ENCODE data around the gene CAPG. TPM values are rescaled to one million over a fixed set of nuclear protein-coding genes. Genes with fewer than 3 reads are reported as not detected.

The CAPG gene
- polyA plus RNA-seq, 4 donors: 35.8 to 130 (median 62.4) TPM

DNA sequence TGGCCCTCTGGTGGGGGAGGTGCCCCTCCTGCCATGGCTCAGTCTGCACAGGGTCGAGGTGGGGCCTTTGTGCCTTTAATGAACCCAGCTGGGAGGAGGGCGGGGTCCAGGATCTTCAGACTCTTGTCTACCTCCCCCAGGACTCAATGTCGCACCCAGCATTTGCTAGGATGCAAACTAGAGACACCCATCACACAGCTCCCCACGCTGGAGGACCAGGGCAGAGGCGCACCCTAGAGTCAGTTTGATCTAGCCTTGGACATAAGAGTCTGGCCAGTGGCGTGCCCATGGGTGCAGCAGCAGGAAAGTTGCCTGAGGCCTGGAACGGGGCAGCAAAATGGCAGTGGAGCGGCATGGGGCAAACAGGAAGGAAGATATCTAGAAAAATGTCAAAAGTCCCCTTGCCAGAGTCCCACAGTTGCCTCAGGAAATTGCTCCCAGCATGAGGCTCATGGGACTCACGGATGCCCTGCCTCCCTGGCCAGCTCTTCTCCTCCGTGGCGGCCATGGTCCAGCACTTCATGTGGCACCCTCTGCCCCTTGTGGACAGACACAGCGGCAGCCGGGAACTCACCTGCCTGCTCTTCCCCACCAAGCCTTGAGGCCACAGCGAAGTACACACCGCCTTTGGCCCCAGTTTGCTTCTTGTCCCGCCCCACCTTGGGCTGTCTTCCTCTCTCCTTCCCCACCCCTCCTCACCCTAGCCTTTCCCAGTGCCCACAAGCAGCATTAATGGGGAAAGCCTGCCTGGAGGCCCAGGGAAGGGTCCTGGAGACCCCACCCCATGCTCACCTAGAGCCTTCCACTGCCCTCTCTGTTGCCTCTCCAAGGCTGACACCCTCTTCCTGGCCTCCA is 26.0 kb upstream of the CAPG start:
- no peak overlapping the region for H3K4me3 ChIP-seq (ENCODE audit: low read depth in 1 of 3, low read length in 3 of 3)
- peaks cover 2 to 46% (median 12%) of the 10 kb centered on the region in 3 donors for H3K4me1 ChIP-seq (ENCODE audit: control insufficient read depth in 3 of 3, insufficient read depth in 2 of 3, low read depth in 1 of 3, low read length in 2 of 3)
- FAIRE-seq (no peak), DNase-seq (peak in 1 of 2 donors; percentile 28)
- peak overlapping the region in 2 of 3 donors; percentile 9 to 97 for H3K27ac ChIP-seq (ENCODE audit: low read depth in 1 of 3, low read length in 2 of 3)
- no peaks in the 10 kb centered on the region for H3K9me3 ChIP-seq (ENCODE audit: control insufficient read depth in 2 of 2, insufficient read depth in 1 of 2, low read depth in 1 of 2, low read length in 1 of 2)
- 89 to 93% (median 91%) methylated on average over 16 of the region's 16 CpGs for WGBS, 3 donors
- no peaks in the 10 kb centered on the region for H3K27me3 ChIP-seq (ENCODE audit: control insufficient read depth in 3 of 3, insufficient read depth in 3 of 3, low read length in 3 of 3)
- no peaks in the 10 kb centered on the region for H3K36me3 ChIP-seq (ENCODE audit: control insufficient read depth in 3 of 3, insufficient read depth in 2 of 3, low read depth in 1 of 3, low read length in 3 of 3)

DNA sequence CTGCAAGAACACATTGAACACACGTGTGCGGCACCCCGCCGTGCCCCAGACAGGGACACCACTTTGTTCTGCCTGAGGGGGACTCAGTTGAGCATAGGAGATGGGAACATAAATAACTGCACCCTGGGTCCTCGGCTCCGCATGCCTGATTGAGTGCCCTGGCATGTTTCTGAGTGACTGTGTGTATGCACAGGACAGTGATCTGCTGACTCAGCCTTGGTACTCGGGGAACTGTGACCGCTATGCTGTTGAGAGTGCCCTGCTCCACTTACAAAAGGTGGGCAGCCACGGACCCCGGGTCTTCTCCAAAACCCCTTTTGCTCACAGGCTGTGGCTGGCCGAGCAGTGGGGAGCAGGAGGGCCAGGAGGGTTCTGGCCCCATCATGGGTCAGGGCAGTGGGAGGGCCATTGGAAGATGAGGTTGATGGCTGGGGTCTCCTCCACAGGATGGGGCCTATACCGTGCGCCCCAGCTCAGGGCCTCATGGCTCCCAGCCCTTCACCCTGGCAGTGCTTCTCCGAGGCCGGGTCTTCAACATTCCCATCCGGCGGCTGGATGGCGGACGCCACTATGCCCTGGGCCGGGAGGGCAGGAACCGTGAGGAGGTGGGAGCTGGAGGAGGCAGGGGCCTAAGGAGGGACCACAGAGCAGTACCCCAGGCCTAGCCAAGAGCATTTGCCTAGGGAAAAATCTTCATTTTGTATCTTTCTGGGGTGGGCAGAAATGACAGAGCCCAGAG is 25.2 kb upstream of the CAPG start:
- H3K4me1 ChIP-seq (ENCODE audit: control insufficient read depth in 3 of 3, insufficient read depth in 2 of 3, low read depth in 1 of 3, low read length in 2 of 3): peaks cover 2 to 46% (median 12%) of the 10 kb centered on the region in 3 donors
- H3K27me3 ChIP-seq (ENCODE audit: control insufficient read depth in 3 of 3, insufficient read depth in 3 of 3, low read length in 3 of 3): no peaks in the 10 kb centered on the region
- 91 to 94% (median 91%) methylated on average over 21 of the region's 21 CpGs for WGBS, 3 donors
- no peaks in the 10 kb centered on the region for H3K9me3 ChIP-seq (ENCODE audit: control insufficient read depth in 2 of 2, insufficient read depth in 1 of 2, low read depth in 1 of 2, low read length in 1 of 2)
- H3K36me3 ChIP-seq (ENCODE audit: control insufficient read depth in 3 of 3, insufficient read depth in 2 of 3, low read depth in 1 of 3, low read length in 3 of 3): no peaks in the 10 kb centered on the region
- no peak for DNase-seq
- H3K4me3 ChIP-seq (ENCODE audit: low read depth in 1 of 3, low read length in 3 of 3): no peak overlapping the region
- H3K27ac ChIP-seq (ENCODE audit: low read depth in 1 of 3, low read length in 2 of 3): peak overlapping the region in 1 of 3 donors; percentile 14
- FAIRE-seq: no peak

DNA sequence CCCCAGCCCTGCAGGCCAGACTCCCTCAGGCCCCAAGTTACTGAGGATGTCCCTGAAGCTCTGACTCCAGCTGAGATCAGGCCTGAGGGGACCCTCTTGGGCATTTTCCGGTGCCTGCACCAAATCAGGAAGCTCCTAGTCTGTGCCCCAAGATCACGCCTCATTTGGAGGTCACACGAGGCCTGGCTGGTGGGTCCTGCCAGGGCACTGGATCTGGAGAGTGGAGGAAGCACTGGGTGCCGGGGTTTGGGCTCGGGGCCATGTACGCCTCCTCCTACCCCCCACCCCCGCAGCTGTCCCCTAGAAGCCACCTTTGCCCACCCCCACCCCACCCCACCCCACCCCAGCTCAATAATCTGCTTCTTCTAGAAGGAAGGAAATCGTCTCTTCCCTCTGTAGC is 24.5 kb upstream of the CAPG start:
- FAIRE-seq: no peak
- Histone ChIP-seq H3K4me1 (ENCODE audit: control insufficient read depth in 3 of 3, insufficient read depth in 2 of 3, low read depth in 1 of 3, low read length in 2 of 3) (peaks cover 2 to 46% (median 12%) of the 10 kb centered on the region in 3 donors), H3K27ac (ENCODE audit: low read depth in 1 of 3, low read length in 2 of 3) (peak overlapping the region in 1 of 3 donors; percentile 26), H3K4me3 (ENCODE audit: low read depth in 1 of 3, low read length in 3 of 3) (no peak overlapping the region), H3K9me3 (ENCODE audit: control insufficient read depth in 2 of 2, insufficient read depth in 1 of 2, low read depth in 1 of 2, low read length in 1 of 2) (no peaks in the 10 kb centered on the region), H3K27me3 (ENCODE audit: control insufficient read depth in 3 of 3, insufficient read depth in 3 of 3, low read length in 3 of 3) (no peaks in the 10 kb centered on the region), H3K36me3 (ENCODE audit: control insufficient read depth in 3 of 3, insufficient read depth in 2 of 3, low read depth in 1 of 3, low read length in 3 of 3) (no peaks in the 10 kb centered on the region)
- DNase-seq: no peak
- 46 to 62% (median 49%) methylated on average over 7 to 8 of the region's 8 CpGs for WGBS, 3 donors

DNA sequence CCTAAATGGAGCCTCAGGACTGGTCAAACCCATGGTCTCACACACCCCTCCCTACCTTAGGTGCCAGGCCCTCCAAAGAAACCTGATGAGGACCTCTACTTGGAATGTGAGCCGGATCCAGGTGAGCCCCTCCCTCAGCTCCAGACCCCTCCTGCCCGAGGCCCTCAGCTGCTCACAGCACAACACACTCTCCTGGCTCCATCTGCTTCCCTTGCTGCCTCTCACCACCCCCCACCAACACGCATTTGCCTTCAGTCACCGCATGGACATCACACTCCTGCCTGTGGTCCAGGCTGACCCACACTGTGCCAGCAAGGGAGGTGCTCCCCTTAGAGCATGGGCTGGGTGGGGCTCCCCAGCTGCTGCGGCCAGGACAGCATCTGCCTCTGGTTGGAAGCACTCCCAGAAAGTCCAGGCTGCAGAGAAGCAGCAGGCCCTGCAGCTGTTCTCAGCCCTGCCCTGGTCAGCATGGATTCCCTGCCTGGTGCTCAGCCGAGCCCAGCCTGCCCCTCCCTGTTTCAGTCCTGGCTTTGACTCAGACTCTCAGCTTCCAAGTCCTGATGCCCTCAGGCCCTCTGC is 23.4 kb upstream of the CAPG start:
- Histone ChIP-seq H3K27ac (ENCODE audit: low read depth in 1 of 3, low read length in 2 of 3) (peak overlapping the region; percentile 18 to 82 (median 65)), H3K27me3 (ENCODE audit: control insufficient read depth in 3 of 3, insufficient read depth in 3 of 3, low read length in 3 of 3) (no peaks in the 10 kb centered on the region), H3K36me3 (ENCODE audit: control insufficient read depth in 3 of 3, insufficient read depth in 2 of 3, low read depth in 1 of 3, low read length in 3 of 3) (no peaks in the 10 kb centered on the region), H3K4me1 (ENCODE audit: control insufficient read depth in 3 of 3, insufficient read depth in 2 of 3, low read depth in 1 of 3, low read length in 2 of 3) (peaks cover 2 to 37% (median 10%) of the 10 kb centered on the region in 3 donors), H3K9me3 (ENCODE audit: control insufficient read depth in 2 of 2, insufficient read depth in 1 of 2, low read depth in 1 of 2, low read length in 1 of 2) (no peaks in the 10 kb centered on the region), H3K4me3 (ENCODE audit: low read depth in 1 of 3, low read length in 3 of 3) (no peak overlapping the region)
- FAIRE-seq (no peak), DNase-seq (peak; percentile 57 to 69)
- WGBS, 3 donors: 33 to 47% (median 42%) methylated on average over 6 of the region's 6 CpGs

DNA sequence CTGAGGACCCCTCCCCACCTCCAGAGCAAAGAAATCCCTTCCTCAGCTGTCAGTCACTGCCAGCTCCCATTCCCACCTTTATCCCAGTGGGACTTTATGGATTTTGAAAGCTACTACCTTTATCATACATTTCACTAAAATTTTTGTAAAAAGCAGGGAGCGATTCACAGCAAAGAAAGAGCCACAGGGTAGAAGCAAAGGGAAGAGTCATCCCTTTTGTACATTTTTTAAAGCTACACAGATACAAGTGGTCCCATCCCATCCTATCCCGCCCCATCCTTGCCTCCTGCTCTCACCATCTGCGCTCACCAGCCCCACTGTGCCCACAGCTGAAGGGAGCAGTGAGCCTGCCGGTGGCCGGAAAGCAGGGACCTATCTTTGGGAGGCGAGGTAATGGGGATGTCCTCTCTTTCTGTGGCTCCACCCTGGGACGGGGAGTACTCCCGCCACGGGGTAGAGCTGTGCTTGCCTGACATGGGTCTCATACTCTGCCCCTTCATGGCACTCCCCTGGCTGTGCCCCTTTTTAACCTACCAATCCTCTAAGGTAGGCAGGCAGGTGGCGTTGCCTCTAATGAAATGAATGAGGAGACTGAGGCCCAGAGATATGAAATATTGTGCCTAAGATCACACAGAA is 21.5 kb upstream of the CAPG start:
- Histone ChIP-seq H3K9me3 (ENCODE audit: control insufficient read depth in 2 of 2, insufficient read depth in 1 of 2, low read depth in 1 of 2, low read length in 1 of 2) (no peaks in the 10 kb centered on the region), H3K4me3 (ENCODE audit: low read depth in 1 of 3, low read length in 3 of 3) (no peak overlapping the region), H3K27ac (ENCODE audit: low read depth in 1 of 3, low read length in 2 of 3) (peak overlapping the region in 1 of 3 donors; percentile 11), H3K27me3 (ENCODE audit: control insufficient read depth in 3 of 3, insufficient read depth in 3 of 3, low read length in 3 of 3) (no peaks in the 10 kb centered on the region), H3K4me1 (ENCODE audit: control insufficient read depth in 3 of 3, insufficient read depth in 2 of 3, low read depth in 1 of 3, low read length in 2 of 3) (peaks cover 0 to 26% (median 3%) of the 10 kb centered on the region in 3 donors), H3K36me3 (ENCODE audit: control insufficient read depth in 3 of 3, insufficient read depth in 2 of 3, low read depth in 1 of 3, low read length in 3 of 3) (no peaks in the 10 kb centered on the region)
- 87 to 91% (median 88%) methylated on average over 10 of the region's 10 CpGs for WGBS, 3 donors
- DNase-seq (no peak), FAIRE-seq (no peak)

DNA sequence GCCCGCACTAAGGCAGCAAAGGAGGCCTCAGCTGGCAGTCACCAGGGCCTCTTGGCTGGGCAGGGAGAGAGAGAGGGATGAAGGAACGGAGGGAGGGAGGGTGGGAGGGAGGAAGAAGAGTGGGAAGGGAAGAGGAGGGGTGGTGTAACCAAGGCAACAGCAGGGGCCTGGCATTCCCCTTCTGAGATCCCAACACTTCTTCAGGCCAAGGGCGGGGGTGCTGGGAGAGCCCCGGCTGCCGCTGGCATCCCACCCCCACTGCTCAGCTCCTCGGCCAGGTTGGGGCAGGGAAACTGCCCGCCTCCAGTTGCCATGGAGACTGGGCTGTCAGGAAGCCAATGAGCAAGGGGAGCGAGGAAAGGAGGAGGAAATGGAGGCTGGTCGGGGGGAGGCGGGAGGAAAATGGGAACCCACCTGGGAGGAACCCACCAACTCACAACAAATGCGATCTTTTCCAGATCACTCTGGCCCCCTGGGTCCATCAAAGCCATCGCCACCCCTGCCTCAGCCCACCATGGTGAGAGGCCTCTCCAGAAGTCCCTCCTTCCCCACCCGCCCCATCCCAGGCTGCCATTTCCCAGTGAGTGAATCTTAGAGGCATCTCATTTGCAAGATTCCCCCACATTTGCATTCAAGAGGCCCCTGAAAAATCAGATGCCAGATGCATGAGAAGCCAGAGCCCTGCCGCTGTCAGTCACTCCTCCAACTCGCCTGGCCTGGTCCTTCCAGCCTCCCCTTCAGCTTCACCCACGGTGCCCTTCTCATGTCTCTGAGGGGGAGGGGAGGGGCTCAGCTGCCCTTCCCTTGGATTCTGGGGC is 20.8 kb upstream of the CAPG start:
- no peaks in the 10 kb centered on the region for H3K9me3 ChIP-seq (ENCODE audit: control insufficient read depth in 2 of 2, insufficient read depth in 1 of 2, low read depth in 1 of 2, low read length in 1 of 2)
- no peaks in the 10 kb centered on the region for H3K36me3 ChIP-seq (ENCODE audit: control insufficient read depth in 3 of 3, insufficient read depth in 2 of 3, low read depth in 1 of 3, low read length in 3 of 3)
- H3K4me3 ChIP-seq (ENCODE audit: low read depth in 1 of 3, low read length in 3 of 3): no peak overlapping the region
- DNase-seq (no peak), FAIRE-seq (no peak)
- WGBS, 3 donors: 72 to 88% (median 77%) methylated on average over 14 to 16 of the region's 16 CpGs
- H3K27me3 ChIP-seq (ENCODE audit: control insufficient read depth in 3 of 3, insufficient read depth in 3 of 3, low read length in 3 of 3): no peaks in the 10 kb centered on the region
- H3K4me1 ChIP-seq (ENCODE audit: control insufficient read depth in 3 of 3, insufficient read depth in 2 of 3, low read depth in 1 of 3, low read length in 2 of 3): peaks cover 0 to 20% (median 3%) of the 10 kb centered on the region in 3 donors
- peak overlapping the region in 1 of 3 donors; percentile 38 for H3K27ac ChIP-seq (ENCODE audit: low read depth in 1 of 3, low read length in 2 of 3)

DNA sequence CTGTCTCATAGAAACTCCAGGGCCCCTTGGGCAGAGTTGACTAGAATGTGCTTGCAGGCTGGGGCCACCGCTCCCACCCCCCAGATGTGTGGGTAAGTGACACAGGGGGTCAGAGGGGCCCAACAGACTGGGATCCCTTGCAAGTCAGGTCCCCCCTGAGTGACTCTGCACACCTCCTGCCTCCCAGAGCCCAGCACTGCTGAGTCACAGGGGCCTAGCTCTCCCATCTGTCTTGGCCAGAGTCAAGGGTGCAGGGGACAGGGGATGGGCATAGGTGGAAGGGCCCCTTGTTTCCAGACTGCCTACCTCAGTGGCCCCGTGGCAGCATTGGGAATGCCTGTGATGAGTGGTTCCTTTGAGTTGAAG is 19.7 kb upstream of the CAPG start:
- H3K27me3 ChIP-seq (ENCODE audit: control insufficient read depth in 3 of 3, insufficient read depth in 3 of 3, low read length in 3 of 3): no peaks in the 10 kb centered on the region
- H3K4me3 ChIP-seq (ENCODE audit: low read depth in 1 of 3, low read length in 3 of 3): no peak overlapping the region
- H3K27ac ChIP-seq (ENCODE audit: low read depth in 1 of 3, low read length in 2 of 3): no peak overlapping the region
- WGBS, 3 donors: 86 to 93% (median 92%) methylated on average over 2 of the region's 2 CpGs
- no peaks in the 10 kb centered on the region for H3K36me3 ChIP-seq (ENCODE audit: control insufficient read depth in 3 of 3, insufficient read depth in 2 of 3, low read depth in 1 of 3, low read length in 3 of 3)
- no peaks in the 10 kb centered on the region for H3K9me3 ChIP-seq (ENCODE audit: control insufficient read depth in 2 of 2, insufficient read depth in 1 of 2, low read depth in 1 of 2, low read length in 1 of 2)
- DNase-seq: no peak
- peaks cover 0 to 11% (median 3%) of the 10 kb centered on the region in 3 donors for H3K4me1 ChIP-seq (ENCODE audit: control insufficient read depth in 3 of 3, insufficient read depth in 2 of 3, low read depth in 1 of 3, low read length in 2 of 3)
- FAIRE-seq: no peak
